Large intestine (tissue), 3 donors: Measurements from ENCODE around the gene TGFBR2. TPM values are rescaled to one million over a fixed set of nuclear protein-coding genes. Genes with fewer than 3 reads are reported as not detected.

Experiments used
- DNase-seq, 2 donors: peaks; one replicate each; pipeline versions ENCODE4 v3.0.0 to v3.0.0-alpha.2; 2013
- H3K27ac ChIP-seq: one replicate; pipeline ENCODE4 v1.5.1; 2013; ENCODE audit warnings: low read length
- H3K27me3 ChIP-seq: 2 replicates; pipeline ENCODE4 v1.6.1; 2013; ENCODE audit warnings: low read length; ENCODE audit not compliant: control insufficient read depth, insufficient read depth
- H3K36me3 ChIP-seq: 2 replicates; pipeline ENCODE4 v1.6.1; 2013; ENCODE audit warnings: low read length; ENCODE audit not compliant: control insufficient read depth, insufficient read depth
- H3K4me1 ChIP-seq: one replicate; pipeline ENCODE4 v1.6.1; 2013; ENCODE audit warnings: low read length; ENCODE audit not compliant: control insufficient read depth, insufficient read depth
- H3K4me3 ChIP-seq: one replicate; pipeline ENCODE4 v1.5.1; 2013; ENCODE audit warnings: low read length
- H3K9me3 ChIP-seq: one replicate; pipeline ENCODE4 v1.6.1; 2013; ENCODE audit warnings: mild to moderate bottlenecking, low read depth, low read length, moderate library complexity; ENCODE audit not compliant: control insufficient read depth
- WGBS: methylation state at CpG from one replicate; pipeline ENCODE4 v1.1.5; 2013; ENCODE audit warnings: low lambda C conversion rate; ENCODE audit not compliant: insufficient coverage; 5-methylcytosine and 5-hydroxymethylcytosine counted together
- polyA plus RNA-seq: library from polyadenylated mRNA; unstranded; fragments of 120-200 nt; gene quantifications from one replicate; pipeline ENCODE4 v1.2.1, GENCODE V29; 2013

TGFBR2 gene
- polyA plus RNA-seq, 1 donor = 62.9 TPM

DNA sequence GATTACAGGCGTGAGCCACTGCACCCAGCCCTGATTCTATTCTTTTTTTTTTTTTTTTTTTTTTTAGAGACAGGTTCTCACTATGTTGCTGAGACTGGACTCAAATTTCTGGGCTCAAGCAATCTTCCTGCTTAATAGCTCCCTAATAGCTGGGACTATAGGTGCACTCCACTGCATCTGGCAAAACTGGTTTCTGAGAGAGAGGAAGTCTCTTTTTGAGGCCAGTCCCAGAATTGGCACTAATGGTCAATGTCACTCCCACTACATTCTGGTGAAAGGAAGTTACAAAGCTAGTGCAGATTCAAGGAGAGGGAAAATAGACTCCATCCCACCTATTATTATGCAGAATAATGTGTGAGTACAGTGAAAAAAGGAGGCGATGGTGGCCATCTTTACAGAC is 5.8 kb upstream of the TGFBR2 start:
- Histone ChIP-seq H3K27me3 (no peaks in the 10 kb centered on the region), H3K27ac (no peak overlapping the region), H3K36me3 (no peaks in the 10 kb centered on the region), H3K4me1 (peaks cover 26% of the 10 kb centered on the region), H3K4me3 (no peak overlapping the region), H3K9me3 (no peaks in the 10 kb centered on the region)
- WGBS = no CpG with 5 or more reads among the region's 2 CpGs
- DNase-seq = no peak

DNA sequence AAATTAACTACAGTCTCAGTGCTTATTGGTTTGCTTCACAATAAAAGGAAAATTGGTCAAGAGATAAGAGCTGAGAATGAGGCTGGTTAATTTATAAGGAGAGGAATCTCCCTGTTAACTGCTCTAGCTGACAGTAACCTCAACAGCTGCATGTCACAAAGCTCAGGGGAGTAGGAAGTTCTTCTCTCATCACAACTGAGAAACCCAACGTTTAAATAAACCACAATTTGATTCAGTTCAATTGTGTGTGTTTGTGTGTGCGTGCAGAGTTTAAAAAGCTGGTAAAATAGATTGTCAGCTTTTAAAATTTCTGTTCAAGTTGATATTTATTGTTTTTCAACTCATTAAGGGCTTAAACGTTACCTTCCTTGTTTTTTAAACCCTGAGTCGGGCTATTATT is 3.5 kb upstream of the TGFBR2 start:
- Histone ChIP-seq H3K36me3 (no peaks in the 10 kb centered on the region), H3K4me3 (no peak overlapping the region), H3K27ac (no peak overlapping the region), H3K27me3 (no peaks in the 10 kb centered on the region), H3K9me3 (no peaks in the 10 kb centered on the region), H3K4me1 (peaks cover 17% of the 10 kb centered on the region)
- DNase-seq = no peak
- 90% methylated on average over 2 of the region's 4 CpGs for WGBS

DNA sequence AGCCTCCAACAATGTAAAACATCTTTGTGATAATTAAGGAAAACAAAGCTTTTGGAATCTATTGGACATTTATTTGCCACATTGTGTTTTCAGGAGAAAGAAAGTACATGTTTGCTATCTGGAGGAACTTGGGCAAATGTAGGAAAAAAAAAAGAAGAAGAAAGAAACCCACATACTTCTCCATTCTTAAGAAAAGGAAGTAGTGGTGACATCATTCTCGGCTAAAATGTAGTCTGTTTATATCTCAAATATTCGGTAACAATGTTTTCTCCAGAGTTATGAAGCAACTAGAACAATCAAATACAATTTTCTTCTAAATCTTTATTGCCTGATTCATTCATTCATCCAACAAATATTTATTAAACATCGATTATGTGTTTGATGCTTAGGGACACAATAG is 2.3 kb upstream of the TGFBR2 start:
- 77% methylated on average over 2 of the region's 3 CpGs for WGBS
- Histone ChIP-seq H3K27ac (no peak overlapping the region), H3K4me1 (peaks cover 9% of the 10 kb centered on the region)

DNA sequence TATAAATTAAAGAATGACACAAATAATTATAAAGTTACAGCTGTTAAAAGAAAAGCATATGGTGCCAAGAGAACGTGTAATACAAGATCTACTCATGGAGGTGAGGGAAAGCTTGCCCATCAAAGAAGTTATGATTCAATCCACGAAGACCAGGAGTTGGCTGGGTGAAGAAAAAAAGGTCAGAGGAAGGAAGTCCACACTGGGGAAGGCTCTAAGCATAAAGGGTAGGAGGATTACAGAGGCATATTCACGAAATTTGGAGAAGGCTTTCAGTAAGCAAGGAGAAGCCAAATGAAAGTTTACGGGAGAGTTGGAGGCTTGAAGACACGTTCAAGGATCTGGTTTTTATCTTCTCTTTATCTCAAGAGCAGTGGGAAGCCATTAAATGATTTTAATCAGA is 1.8 kb upstream of the TGFBR2 start:
- Histone ChIP-seq H3K27me3 (no peaks in the 10 kb centered on the region), H3K4me3 (no peak overlapping the region), H3K9me3 (no peaks in the 10 kb centered on the region), H3K27ac (no peak overlapping the region), H3K36me3 (no peaks in the 10 kb centered on the region), H3K4me1 (peaks cover 4% of the 10 kb centered on the region)
- WGBS = 100% methylated on average over 1 of the region's 5 CpGs
- DNase-seq = no peak

More for the DNA sequence above, 2.3 kb upstream of the TGFBR2 start:
- Histone ChIP-seq H3K9me3 (no peaks in the 10 kb centered on the region), H3K27me3 (no peaks in the 10 kb centered on the region), H3K4me3 (no peak overlapping the region), H3K36me3 (no peaks in the 10 kb centered on the region)
- DNase-seq = no peak

DNA sequence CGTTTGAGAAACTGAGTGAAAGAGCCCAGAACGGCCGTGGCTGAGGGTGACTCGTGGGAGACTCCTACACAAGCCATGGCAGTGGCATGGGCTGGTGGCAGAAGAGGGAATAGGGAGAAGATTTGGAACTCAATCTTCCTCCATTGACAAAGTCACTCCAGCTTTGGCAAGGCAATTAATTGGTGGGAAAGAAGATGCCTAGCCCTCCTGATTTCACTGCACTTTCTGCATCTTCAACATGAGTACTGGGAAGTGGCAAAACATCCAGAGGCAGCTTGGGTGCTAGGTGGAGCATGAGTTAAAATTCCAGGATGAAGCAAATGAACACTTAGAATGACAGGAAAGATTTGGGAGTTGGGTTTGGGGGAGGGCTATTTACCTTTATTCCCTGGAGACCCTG is 1.4 kb upstream of the TGFBR2 start:
- H3K9me3 ChIP-seq = no peaks in the 10 kb centered on the region
- H3K4me1 ChIP-seq = peaks cover 4% of the 10 kb centered on the region
- H3K27me3 ChIP-seq = no peaks in the 10 kb centered on the region
- DNase-seq = no peak
- no peaks in the 10 kb centered on the region for H3K36me3 ChIP-seq
- no peak overlapping the region for H3K4me3 ChIP-seq
- no CpG with 5 or more reads among the region's 4 CpGs for WGBS
- H3K27ac ChIP-seq = peak overlapping the region; percentile 82

DNA sequence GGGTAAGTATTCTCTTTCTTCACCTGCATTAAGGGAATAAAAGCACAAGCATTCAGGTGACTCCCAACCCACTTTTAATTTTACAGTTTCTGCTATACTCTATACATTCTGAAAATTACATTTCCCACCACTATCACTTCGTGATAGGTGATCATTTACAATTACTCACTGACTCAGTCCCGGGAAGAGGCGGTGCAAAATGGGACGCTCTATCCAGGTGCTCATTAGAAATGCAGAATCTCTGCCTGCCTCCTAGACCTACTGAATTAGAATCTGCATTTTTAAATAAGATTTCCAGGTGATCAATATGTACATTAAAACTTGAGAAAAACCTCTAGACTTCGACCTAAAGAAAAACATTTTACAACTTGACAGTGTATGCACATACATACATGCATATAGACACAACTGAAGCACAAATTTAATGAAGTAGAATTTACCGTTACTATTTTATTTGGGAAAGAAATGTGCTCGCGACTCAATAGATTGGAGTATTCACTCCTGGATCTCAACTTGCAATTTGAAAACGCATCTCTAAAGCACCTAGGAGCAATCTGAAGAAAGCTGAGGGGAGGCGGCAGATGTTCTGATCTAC is 598 bp upstream of the TGFBR2 start:
- no peaks in the 10 kb centered on the region for H3K9me3 ChIP-seq
- WGBS = 0% methylated on average over 2 of the region's 10 CpGs
- DNase-seq = peak in 1 of 2 donors; percentile 55
- H3K27ac ChIP-seq = peak overlapping the region; percentile 82
- H3K4me3 ChIP-seq = peak overlapping the region; percentile 89
- no peaks in the 10 kb centered on the region for H3K36me3 ChIP-seq
- peaks cover 4% of the 10 kb centered on the region for H3K4me1 ChIP-seq
- no peaks in the 10 kb centered on the region for H3K27me3 ChIP-seq

DNA sequence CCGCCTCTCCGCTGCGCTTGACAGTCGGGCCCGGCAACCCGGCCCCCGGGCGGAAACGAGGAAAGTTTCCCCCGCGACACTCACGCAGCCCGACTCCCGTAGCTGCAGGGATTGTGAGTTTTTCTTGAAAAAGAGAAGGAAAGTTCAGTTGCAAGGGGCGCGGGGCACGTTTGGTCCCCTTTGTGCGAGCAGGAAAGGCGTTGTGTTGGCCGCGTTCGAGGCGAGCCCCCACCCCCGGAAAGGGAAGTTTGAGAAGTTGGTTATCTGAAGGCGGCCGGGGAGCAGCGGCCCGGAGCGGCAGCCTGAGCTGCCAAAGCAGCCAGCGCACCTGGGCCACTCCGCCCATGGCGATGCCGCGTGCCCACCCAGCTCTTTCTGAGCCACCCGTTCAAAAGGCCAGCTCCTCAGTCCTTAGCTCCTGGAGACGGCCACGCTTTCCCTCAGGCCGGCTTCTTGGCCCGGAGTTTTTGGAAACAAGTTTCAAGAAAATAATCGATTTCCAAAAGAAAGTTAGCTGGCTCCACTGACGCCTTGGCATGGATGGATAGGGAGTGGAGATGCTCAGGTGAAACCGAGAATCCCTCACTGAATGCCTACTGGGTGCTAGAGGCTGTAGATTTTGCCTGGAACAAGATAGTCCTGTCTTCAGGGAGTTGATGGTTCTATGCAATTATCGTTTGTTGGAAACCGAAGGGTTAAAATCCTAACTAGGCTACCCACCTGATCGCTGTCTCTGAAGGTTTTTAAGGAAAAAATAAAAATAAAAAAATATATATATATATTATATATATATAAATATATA is 832 bp downstream of the TGFBR2 start:
- Histone ChIP-seq H3K4me3 (peak overlapping the region; percentile 89), H3K36me3 (no peaks in the 10 kb centered on the region), H3K27me3 (no peaks in the 10 kb centered on the region), H3K27ac (peak overlapping the region; percentile 90), H3K4me1 (peaks cover 4% of the 10 kb centered on the region), H3K9me3 (no peaks in the 10 kb centered on the region)
- WGBS = no CpG with 5 or more reads among the region's 45 CpGs
- peak in 1 of 2 donors; percentile 79 for DNase-seq

DNA sequence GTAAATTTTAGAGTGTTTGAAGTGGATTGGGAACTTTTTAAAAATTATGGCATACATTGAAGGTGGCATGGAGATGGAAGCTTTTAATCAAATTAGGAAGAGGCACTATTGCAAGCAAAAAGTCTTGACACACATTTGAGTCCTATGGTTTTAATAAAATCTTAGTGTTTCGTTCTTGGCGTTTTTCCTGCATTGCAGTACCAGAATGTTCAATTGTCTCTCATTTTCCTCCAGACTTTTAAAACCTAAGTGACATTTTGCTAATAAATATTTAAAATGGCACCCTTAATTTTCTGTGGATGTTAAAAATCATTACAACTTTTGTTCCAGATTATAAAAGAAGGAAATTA is 2.2 kb downstream of the TGFBR2 start:
- no peaks in the 10 kb centered on the region for H3K36me3 ChIP-seq
- DNase-seq = no peak
- H3K4me3 ChIP-seq = peak overlapping the region; percentile 89
- 73% methylated on average over 2 of the region's 2 CpGs for WGBS
- peaks cover 9% of the 10 kb centered on the region for H3K4me1 ChIP-seq
- no peaks in the 10 kb centered on the region for H3K27me3 ChIP-seq
- no peaks in the 10 kb centered on the region for H3K9me3 ChIP-seq
- H3K27ac ChIP-seq = no peak overlapping the region

DNA sequence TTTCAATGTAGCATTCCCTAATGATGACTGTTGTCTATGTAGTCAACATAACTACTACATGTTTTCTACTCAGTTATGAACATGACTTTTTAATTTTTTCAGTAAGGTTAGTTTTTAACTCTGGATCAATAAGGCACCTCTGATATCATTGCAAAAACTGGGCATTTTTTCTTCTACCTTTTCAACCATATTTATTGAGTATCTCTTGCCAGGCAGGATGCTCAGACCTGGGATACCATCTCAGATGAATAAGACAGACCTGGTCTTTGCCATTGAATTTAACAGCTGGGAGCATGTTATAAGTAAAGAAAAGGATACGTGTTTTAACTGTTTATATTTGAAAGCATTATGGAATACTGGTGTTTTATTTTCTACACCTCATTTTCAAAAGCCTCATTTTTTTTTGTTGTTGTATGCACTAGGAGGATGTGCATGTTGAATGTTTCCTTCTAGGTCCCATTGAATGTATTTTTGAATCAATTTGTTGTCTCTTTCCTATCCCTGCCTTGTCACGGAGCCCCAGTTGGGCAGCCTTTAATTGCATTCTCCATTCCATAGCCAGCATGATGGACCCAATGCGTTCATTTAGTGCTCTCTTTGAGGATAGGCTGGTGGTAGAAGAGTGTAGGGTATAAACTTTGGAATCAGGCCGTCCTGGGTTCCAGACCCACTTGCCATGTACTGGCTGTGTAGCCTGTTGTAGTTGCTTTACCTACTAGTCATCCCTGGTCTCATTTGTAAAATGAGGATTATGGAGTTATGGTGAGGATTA is 3.7 kb downstream of the TGFBR2 start:
- WGBS = 56% methylated on average over 1 of the region's 4 CpGs
- Histone ChIP-seq H3K4me1 (peaks cover 6% of the 10 kb centered on the region), H3K9me3 (no peaks in the 10 kb centered on the region), H3K27ac (no peak overlapping the region), H3K36me3 (no peaks in the 10 kb centered on the region), H3K27me3 (no peaks in the 10 kb centered on the region), H3K4me3 (no peak overlapping the region)
- DNase-seq = no peak

DNA sequence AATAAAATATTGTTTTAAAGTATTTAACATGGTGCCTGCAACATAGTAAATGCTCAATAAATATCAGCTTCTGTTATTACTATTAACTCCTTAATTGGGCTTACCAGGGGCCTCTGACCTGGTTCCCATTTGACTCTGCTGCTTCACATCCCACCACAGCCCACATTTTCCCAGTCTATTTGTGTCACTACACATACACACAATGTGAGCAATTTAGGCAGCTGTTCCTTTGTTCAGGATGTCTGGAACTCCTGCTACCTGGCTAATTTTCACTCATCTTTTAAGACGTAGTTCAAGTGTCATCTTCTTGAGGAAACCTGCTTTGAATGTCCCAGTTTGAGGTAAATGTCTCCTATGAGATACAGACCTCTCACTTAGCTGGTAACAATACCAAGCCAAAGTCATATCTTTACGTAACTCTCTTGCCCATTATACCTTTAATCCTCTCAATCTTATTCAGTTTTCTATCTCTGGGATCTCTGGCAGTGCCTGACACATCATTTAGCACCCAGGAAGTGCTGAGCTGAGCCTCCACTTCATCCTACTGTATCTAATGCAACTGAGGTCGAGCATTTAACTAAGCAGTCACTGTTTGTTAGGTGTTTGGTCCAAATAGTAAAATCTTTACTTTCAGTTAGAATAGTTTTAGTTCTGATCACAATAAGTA is 4.4 kb downstream of the TGFBR2 start:
- no peak for DNase-seq
- Histone ChIP-seq H3K9me3 (no peaks in the 10 kb centered on the region), H3K27me3 (no peaks in the 10 kb centered on the region), H3K27ac (no peak overlapping the region), H3K36me3 (no peaks in the 10 kb centered on the region), H3K4me3 (no peak overlapping the region), H3K4me1 (peaks cover 5% of the 10 kb centered on the region)
- 87% methylated on average over 3 of the region's 3 CpGs for WGBS
